Nephron progenitor cell (in vitro differentiated cells): ENCODE results near the gene MYEOV.
A peak's percentile ranks its signal among the peaks of the same experiment; 100 is the strongest.

Experiments used
- DNase-seq: peaks from one replicate; pipeline ENCODE4 v3.0.0; 2021
- H3K27ac Mint-ChIP-seq: 2 replicates; pipeline ENCODE4 v1.8.0; 2021; ENCODE audit warnings: mild to moderate bottlenecking, moderate library complexity, mixed read lengths
- H3K27me3 Mint-ChIP-seq: 2 replicates; pipeline ENCODE4 v1.8.0; 2021; ENCODE audit warnings: mild to moderate bottlenecking, low read depth, mixed read lengths; ENCODE audit not compliant: poor library complexity
- H3K36me3 Mint-ChIP-seq: 2 replicates; pipeline ENCODE4 v1.8.0; 2021; ENCODE audit warnings: low read depth, mixed read lengths
- H3K4me1 Mint-ChIP-seq: 2 replicates; pipeline ENCODE4 v1.8.0; 2021; ENCODE audit warnings: mixed read lengths
- H3K4me3 Mint-ChIP-seq: 2 replicates; pipeline ENCODE4 v1.8.0; 2021; ENCODE audit warnings: mild to moderate bottlenecking, moderate library complexity, mixed read lengths
- H3K9me3 Mint-ChIP-seq: 2 replicates; pipeline ENCODE4 v1.8.0; 2021; ENCODE audit warnings: mild to moderate bottlenecking, moderate library complexity, mixed read lengths
- TF ChIP-seq, protein P1 (sequence below): fragments of 200-600 bp; sonication (generic); IDR thresholded peaks from 2 replicates; pipeline ENCODE4 v1.5.0; 2021; ENCODE audit warnings: antibody characterized with exemption

The MYEOV gene

DNA sequence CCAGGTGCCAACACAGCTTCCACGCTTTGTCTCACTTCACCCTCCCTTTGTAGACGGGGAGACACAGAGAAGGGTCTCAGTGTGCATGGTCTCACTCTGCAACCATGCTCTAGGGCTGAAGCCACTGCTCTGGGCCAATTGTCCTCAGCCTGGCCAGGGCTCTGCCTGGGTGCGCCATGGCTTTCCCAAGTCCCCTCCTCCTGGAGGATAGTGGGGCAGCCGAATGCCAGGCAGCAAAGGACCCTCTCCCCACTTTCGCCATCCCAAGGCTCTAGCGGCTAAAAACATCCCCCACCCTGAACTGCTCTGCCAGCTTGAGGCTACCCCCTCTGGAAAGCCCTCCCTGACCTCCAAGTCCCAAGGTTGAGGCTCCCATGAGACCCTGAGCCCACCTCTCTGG lies 20.4 kb upstream of the MYEOV start:
- TF ChIP-seq, protein P1, sequence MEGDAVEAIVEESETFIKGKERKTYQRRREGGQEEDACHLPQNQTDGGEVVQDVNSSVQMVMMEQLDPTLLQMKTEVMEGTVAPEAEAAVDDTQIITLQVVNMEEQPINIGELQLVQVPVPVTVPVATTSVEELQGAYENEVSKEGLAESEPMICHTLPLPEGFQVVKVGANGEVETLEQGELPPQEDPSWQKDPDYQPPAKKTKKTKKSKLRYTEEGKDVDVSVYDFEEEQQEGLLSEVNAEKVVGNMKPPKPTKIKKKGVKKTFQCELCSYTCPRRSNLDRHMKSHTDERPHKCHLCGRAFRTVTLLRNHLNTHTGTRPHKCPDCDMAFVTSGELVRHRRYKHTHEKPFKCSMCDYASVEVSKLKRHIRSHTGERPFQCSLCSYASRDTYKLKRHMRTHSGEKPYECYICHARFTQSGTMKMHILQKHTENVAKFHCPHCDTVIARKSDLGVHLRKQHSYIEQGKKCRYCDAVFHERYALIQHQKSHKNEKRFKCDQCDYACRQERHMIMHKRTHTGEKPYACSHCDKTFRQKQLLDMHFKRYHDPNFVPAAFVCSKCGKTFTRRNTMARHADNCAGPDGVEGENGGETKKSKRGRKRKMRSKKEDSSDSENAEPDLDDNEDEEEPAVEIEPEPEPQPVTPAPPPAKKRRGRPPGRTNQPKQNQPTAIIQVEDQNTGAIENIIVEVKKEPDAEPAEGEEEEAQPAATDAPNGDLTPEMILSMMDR: no peak
- Mint-ChIP-seq H3K4me1 (peaks cover 29% of the 10 kb centered on the region), H3K4me3 (no peak overlapping the region), H3K36me3 (no peaks in the 10 kb centered on the region), H3K9me3 (no peaks in the 10 kb centered on the region), H3K27me3 (peaks cover 16% of the 10 kb centered on the region), H3K27ac (no peak overlapping the region)
- no peak for DNase-seq

DNA sequence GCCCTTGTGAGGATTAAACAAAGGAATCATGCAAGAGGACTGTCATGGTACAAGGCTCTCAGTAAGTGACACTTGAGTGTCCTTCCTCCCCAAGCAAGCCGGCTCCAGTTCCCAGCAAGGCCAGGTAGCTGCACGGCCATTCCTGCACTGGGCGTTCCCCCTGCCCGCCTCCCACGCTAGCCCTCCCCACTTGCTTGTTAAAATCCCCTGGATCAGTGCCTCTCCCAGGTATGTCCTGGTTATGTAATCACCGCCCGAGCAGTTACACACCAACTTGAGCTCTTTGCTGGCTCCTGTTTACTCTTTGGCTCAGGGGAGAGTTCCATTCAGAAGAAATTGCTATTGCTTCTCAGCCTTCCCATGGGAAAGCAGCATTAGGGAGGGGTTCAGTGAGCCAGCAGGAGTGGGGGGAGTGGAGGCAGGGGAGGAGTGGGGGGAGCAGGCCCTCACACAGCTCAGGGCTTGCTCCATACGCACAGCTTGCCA lies 19.4 kb upstream of the MYEOV start:
- Mint-ChIP-seq H3K36me3 (no peaks in the 10 kb centered on the region), H3K27me3 (peaks cover 16% of the 10 kb centered on the region), H3K9me3 (no peaks in the 10 kb centered on the region), H3K4me1 (peaks cover 29% of the 10 kb centered on the region), H3K27ac (no peak overlapping the region), H3K4me3 (no peak overlapping the region)
- DNase-seq: no peak
- TF ChIP-seq, protein P1: no peak

DNA sequence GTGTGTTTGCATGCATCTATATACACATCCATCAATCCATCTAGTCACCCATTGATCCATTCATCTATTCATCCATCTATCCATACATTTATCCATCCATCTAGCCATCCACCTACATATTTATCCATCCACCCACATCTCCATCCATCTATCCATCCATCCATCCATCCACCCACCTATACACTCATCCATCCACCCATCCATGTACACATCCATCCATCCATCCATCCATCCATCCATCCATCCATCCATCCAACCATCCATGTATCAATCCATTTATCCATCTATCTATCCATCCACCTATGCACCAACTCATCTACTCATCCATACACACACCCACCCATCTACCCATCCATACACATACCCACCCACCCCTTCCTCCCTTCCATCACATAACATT lies 18.8 kb upstream of the MYEOV start:
- Mint-ChIP-seq H3K27ac (peak overlapping the region; percentile 8), H3K4me1 (peaks cover 29% of the 10 kb centered on the region), H3K4me3 (no peak overlapping the region), H3K9me3 (no peaks in the 10 kb centered on the region), H3K27me3 (peaks cover 16% of the 10 kb centered on the region), H3K36me3 (no peaks in the 10 kb centered on the region)
- TF ChIP-seq, protein P1: no peak
- DNase-seq: no peak

DNA sequence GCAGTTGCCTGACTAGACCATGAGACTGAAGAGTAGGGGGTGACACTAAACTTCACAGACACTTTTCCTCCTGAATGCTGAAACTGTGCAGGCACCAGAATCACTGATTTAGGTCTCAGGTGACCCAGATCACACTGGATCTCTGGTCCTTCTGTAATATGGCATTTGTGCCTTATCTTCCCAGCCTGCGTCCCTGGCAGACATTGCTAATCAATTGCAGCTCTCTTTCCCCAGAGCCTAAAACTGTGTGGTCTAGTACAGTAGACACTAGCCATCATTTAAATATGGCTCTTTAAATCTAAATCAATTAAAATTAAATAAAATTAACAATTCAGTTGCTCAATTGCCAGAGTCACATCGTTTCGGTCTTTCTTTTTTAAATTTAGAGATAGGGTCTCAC lies 17.8 kb upstream of the MYEOV start:
- H3K36me3 Mint-ChIP-seq: no peaks in the 10 kb centered on the region
- no peak overlapping the region for H3K27ac Mint-ChIP-seq
- no peak overlapping the region for H3K4me3 Mint-ChIP-seq
- DNase-seq: no peak
- H3K9me3 Mint-ChIP-seq: no peaks in the 10 kb centered on the region
- peaks cover 29% of the 10 kb centered on the region for H3K4me1 Mint-ChIP-seq
- TF ChIP-seq, protein P1: no peak
- peaks cover 16% of the 10 kb centered on the region for H3K27me3 Mint-ChIP-seq

DNA sequence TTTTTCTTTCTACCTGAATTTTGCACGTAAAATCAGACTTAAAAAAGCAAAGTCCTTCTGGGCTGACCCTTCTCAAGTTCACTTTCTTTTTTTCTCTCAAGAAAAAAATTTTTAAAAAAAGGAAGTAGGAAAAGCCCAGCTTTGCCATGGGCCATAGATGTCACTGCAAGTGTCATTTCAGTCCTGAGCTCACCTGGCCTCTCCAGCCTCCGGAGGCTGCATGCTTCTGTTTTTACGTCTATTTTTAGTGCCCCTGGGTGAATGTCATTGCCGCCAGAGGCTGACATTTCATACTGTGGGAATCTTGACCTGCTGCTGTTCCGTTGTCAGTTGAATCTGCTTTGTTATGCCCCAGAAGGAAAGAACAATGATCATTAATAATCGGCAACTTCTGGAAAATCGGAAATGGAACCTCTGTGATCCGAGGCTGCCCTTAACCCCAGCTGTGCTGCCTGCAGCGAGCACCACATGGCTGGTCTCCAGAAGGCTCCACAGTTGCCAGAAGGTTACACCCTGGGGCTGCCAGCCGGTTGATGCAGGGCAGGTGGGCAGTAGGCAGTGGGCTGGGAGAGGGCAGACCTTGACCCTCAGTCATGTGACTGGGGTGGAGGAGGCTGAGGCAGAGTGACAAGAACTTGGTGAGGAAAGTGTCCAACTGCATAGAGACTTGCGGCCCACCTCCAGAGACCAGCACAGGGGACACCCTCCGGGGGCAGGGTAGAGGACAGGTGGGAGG lies 16.7 kb upstream of the MYEOV start:
- H3K4me1 Mint-ChIP-seq: peaks cover 24% of the 10 kb centered on the region
- no peak overlapping the region for H3K27ac Mint-ChIP-seq
- no peaks in the 10 kb centered on the region for H3K9me3 Mint-ChIP-seq
- TF ChIP-seq, protein P1: no peak
- H3K36me3 Mint-ChIP-seq: no peaks in the 10 kb centered on the region
- DNase-seq: no peak
- peaks cover 16% of the 10 kb centered on the region for H3K27me3 Mint-ChIP-seq
- no peak overlapping the region for H3K4me3 Mint-ChIP-seq
